ENCODE results near the gene LY9.

DNA sequence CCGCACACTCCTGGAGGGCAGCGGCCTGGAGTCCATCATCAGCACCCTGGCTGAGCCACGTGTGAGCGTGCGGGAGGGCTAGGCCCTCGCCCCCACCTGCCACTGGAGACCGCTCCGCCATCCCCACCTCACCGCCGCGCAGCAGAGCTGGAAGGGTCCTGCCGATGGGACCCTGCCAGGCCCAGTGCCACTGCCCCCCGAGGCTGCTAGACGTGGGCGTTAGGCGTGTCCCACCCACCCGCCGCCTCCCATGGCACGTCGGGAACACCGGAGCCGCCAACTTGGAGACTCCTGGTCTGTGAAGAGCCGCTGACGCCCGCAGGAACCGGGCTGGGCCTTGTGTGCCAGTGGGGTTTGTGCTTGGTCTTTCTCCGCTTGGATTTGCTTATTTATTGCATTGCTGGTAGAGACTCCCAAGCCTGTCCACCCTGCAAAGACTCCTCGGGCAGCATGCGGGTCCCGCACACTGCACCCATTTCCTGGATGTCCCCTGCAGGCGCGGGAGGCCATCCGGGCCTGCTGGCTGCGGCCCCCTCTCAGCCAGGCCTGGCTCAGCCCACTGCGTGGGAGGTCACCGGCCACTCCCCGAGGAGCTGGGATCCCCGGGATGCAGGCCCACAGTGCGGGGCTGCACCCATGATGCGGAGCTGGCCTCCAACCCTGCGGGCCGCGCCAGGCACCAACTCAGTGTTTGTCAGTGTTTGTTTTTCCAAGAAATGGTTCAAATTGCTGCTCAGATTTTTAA is 6.0 kb downstream of the LY9 start:
- TF ChIP-seq RFX5 (IDR thresholded peaks at IDR 0.05) (no peak), POLR2A (IDR thresholded peaks at IDR 0.05; ENCODE audit: low read length) (no peak), RARB (CRISPR knock-in tag; IDR thresholded peaks at IDR 0.05) (no peak), CHD2 (IDR thresholded peaks at IDR 0.05; ENCODE audit: low read length, partially characterized antibody) (no peak), NFE2L2 (conservative IDR thresholded peaks at IDR 0.05; ENCODE audit: low read length) (no peak), JUN (IDR thresholded peaks at IDR 0.05) (no peak), FOSL2 (IDR thresholded peaks at IDR 0.05) (no peak), FOSL2 (CRISPR knock-in tag; IDR thresholded peaks at IDR 0.05) (no peak)
- TF ChIP-seq, protein P1, sequence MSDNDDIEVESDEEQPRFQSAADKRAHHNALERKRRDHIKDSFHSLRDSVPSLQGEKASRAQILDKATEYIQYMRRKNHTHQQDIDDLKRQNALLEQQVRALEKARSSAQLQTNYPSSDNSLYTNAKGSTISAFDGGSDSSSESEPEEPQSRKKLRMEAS (IDR thresholded peaks at IDR 0.05), result no peak
- TF ChIP-seq, protein P2, sequence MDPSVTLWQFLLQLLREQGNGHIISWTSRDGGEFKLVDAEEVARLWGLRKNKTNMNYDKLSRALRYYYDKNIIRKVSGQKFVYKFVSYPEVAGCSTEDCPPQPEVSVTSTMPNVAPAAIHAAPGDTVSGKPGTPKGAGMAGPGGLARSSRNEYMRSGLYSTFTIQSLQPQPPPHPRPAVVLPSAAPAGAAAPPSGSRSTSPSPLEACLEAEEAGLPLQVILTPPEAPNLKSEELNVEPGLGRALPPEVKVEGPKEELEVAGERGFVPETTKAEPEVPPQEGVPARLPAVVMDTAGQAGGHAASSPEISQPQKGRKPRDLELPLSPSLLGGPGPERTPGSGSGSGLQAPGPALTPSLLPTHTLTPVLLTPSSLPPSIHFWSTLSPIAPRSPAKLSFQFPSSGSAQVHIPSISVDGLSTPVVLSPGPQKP (IDR thresholded peaks at IDR 0.05; ENCODE audit: low read depth, low read length), result no peak
- TF ChIP-seq, protein P3, sequence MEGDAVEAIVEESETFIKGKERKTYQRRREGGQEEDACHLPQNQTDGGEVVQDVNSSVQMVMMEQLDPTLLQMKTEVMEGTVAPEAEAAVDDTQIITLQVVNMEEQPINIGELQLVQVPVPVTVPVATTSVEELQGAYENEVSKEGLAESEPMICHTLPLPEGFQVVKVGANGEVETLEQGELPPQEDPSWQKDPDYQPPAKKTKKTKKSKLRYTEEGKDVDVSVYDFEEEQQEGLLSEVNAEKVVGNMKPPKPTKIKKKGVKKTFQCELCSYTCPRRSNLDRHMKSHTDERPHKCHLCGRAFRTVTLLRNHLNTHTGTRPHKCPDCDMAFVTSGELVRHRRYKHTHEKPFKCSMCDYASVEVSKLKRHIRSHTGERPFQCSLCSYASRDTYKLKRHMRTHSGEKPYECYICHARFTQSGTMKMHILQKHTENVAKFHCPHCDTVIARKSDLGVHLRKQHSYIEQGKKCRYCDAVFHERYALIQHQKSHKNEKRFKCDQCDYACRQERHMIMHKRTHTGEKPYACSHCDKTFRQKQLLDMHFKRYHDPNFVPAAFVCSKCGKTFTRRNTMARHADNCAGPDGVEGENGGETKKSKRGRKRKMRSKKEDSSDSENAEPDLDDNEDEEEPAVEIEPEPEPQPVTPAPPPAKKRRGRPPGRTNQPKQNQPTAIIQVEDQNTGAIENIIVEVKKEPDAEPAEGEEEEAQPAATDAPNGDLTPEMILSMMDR (IDR thresholded peaks at IDR 0.05), result no peak
- TF ChIP-seq, protein P4, sequence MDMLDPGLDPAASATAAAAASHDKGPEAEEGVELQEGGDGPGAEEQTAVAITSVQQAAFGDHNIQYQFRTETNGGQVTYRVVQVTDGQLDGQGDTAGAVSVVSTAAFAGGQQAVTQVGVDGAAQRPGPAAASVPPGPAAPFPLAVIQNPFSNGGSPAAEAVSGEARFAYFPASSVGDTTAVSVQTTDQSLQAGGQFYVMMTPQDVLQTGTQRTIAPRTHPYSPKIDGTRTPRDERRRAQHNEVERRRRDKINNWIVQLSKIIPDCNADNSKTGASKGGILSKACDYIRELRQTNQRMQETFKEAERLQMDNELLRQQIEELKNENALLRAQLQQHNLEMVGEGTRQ (IDR thresholded peaks at IDR 0.05), result no peak
